Lower lobe of right lung (tissue), 2 donors: ENCODE data around the gene ENDOV. TPM values are rescaled to one million over a fixed set of nuclear protein-coding genes. Genes with fewer than 3 reads are reported as not detected.

ENCODE experiments used
- ATAC-seq, 2 donors: fragments of 200-7000 bp; cut with Tn5 transposase; one replicate each; pipeline ENCODE4 v1.9.1; 2020 to 2022; ENCODE audit warnings: mild to moderate bottlenecking in 2 of 2, moderate library complexity in 2 of 2
- DNase-seq: peaks from one replicate; pipeline ENCODE4 v3.0.0-alpha.2; 2020
- H3K27ac ChIP-seq: fragments of 200-600 bp; one replicate; pipeline ENCODE4 v1.8.0; 2022
- H3K27me3 ChIP-seq: fragments of 200-600 bp; one replicate; pipeline ENCODE4 v1.8.0; 2022; ENCODE audit warnings: low read depth
- H3K36me3 ChIP-seq: fragments of 200-600 bp; one replicate; pipeline ENCODE4 v1.8.0; 2022; ENCODE audit warnings: mild to moderate bottlenecking
- H3K4me1 ChIP-seq: fragments of 200-600 bp; one replicate; pipeline ENCODE4 v1.8.0; 2022
- H3K4me3 ChIP-seq: fragments of 200-600 bp; one replicate; pipeline ENCODE4 v1.8.0; 2022; ENCODE audit warnings: mild to moderate bottlenecking
- H3K9me3 ChIP-seq: fragments of 200-600 bp; one replicate; pipeline ENCODE4 v1.8.0; 2022
- intact Hi-C: fragments of 100-400 bp; cut with DNase I; formaldehyde crosslinking; loops from one replicate; pipeline ENCODE4 v1.11.0; 2022
- total RNA-seq: library from RNA; stranded (reverse); fragmentation: NEBNext Ultra II Directional; extraction: Animal tissue kit (Norgen Biotek cat#: 25700); gene quantifications from one replicate; pipeline ENCODE4 v1.2.1, GENCODE V29; 2021
- TF ChIP-seq, protein P1 (sequence below): fragments of 200-600 bp; IDR thresholded peaks from one replicate; pipeline ENCODE4 v1.8.0; 2022; ENCODE audit warnings: antibody characterized with exemption, mild to moderate bottlenecking
- donor health status: DM: no; HTN: yes; CAD: no; lungs with severe emphysema.

Gene ENDOV
- total RNA-seq, 1 donor from 2014 or later = 23.4 TPM

DNA sequence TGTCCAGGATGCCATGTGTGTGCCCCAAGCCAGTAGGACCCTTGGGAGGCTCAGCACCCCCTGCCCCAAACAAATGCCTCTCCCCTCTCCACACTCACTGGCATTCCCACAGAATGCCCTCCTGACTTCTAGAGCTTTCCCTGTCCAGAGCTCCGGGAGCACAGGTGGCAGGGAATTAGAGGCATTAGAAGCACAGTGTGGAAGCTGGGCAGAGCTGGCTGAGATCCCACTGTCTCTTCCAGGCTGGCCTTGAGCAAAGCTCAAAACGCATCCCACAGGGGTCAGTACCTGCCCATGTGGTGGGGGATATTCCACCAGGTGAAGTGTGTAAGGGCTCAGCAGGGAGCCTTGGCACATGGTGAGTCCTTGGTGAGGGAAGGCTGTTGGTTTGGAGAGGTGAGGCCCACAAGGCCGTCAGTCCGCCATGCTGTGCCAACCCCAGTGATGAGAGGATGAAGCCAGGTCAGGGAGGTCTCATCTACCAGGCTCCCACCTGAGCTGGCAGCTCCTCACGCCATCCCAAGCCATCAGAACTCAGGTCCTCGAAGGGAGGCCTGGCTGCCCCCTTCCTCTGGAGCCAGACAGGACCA lies 18.1 kb downstream of the ENDOV start:
- TF ChIP-seq, protein P1, sequence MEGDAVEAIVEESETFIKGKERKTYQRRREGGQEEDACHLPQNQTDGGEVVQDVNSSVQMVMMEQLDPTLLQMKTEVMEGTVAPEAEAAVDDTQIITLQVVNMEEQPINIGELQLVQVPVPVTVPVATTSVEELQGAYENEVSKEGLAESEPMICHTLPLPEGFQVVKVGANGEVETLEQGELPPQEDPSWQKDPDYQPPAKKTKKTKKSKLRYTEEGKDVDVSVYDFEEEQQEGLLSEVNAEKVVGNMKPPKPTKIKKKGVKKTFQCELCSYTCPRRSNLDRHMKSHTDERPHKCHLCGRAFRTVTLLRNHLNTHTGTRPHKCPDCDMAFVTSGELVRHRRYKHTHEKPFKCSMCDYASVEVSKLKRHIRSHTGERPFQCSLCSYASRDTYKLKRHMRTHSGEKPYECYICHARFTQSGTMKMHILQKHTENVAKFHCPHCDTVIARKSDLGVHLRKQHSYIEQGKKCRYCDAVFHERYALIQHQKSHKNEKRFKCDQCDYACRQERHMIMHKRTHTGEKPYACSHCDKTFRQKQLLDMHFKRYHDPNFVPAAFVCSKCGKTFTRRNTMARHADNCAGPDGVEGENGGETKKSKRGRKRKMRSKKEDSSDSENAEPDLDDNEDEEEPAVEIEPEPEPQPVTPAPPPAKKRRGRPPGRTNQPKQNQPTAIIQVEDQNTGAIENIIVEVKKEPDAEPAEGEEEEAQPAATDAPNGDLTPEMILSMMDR = no peak
- Histone ChIP-seq H3K36me3 (peaks cover 18% of the 10 kb centered on the region), H3K9me3 (no peaks in the 10 kb centered on the region), H3K27me3 (no peaks in the 10 kb centered on the region), H3K4me3 (no peak overlapping the region), H3K4me1 (no peaks in the 10 kb centered on the region), H3K27ac (no peak overlapping the region)
- intact Hi-C loops = no loop called here
- ATAC-seq (no peak), DNase-seq (peak; percentile 21)

DNA sequence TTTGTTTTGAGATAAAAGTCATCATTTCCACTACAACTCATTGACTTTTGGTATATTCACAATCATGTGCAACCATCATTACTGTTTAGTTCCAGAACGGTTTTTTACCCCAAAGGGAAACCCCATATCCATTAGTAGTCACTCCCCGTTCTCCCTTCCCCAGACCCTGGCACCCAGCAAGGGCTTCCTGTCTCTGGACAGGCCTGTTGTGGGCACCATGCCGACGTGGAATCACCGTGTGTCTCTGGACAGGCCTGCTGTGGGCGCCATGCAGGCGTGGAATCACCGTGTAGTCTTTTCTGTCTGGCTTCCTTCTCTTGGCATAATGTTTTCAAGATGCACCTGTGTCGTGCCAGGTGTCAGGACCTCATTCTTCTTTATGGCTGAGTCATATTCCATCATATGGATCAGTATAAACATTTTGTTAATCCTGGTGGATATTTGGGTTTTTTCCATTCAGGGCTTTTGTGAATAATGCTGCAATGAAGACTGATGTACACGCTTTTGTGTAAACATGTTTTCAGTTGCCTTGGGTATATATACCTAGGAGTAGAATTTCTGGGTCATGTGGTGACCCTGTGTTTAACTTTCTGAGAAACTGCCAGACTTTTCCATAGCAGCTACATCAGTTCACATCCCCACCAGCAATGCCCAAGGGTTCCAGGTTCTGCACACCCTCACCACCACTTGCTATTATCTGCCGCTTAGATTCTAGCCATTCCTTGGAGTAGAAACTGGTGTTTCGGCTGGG lies 19.1 kb downstream of the ENDOV start:
- no peaks in the 10 kb centered on the region for H3K9me3 ChIP-seq
- DNase-seq = no peak
- H3K36me3 ChIP-seq = peaks cover 7% of the 10 kb centered on the region
- no peak overlapping the region for H3K4me3 ChIP-seq
- no peak for ATAC-seq
- intact Hi-C loops = no loop called here
- no peak overlapping the region for H3K27ac ChIP-seq
- TF ChIP-seq, protein P1 = no peak
- H3K4me1 ChIP-seq = no peaks in the 10 kb centered on the region
- no peaks in the 10 kb centered on the region for H3K27me3 ChIP-seq

DNA sequence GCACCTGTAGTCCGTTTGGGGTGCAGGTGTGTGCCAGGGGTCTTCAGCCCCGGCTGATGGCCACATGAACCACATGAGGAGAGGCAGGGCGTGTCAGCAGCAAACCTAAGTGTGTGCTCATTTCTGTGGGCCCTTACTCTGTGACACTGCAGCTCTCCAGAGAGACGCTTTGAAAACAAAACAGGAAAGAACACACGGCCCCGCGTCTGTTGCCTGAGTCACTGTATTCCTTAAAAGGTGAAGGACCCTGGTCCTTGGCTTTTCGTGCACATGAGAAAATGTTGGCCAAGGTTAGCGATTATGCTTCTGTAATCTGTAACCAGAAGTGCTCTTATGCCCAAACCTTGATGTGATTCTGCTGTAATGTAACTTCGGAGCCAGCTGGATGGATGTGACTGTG lies 22.6 kb downstream of the ENDOV start:
- Histone ChIP-seq H3K27ac (no peak overlapping the region), H3K36me3 (no peaks in the 10 kb centered on the region), H3K4me1 (no peaks in the 10 kb centered on the region), H3K27me3 (no peaks in the 10 kb centered on the region), H3K4me3 (no peak overlapping the region), H3K9me3 (no peaks in the 10 kb centered on the region)
- ATAC-seq (peak; percentile 69 to 77), DNase-seq (no peak)
- intact Hi-C loops = no loop called here
- TF ChIP-seq, protein P1 = no peak

DNA sequence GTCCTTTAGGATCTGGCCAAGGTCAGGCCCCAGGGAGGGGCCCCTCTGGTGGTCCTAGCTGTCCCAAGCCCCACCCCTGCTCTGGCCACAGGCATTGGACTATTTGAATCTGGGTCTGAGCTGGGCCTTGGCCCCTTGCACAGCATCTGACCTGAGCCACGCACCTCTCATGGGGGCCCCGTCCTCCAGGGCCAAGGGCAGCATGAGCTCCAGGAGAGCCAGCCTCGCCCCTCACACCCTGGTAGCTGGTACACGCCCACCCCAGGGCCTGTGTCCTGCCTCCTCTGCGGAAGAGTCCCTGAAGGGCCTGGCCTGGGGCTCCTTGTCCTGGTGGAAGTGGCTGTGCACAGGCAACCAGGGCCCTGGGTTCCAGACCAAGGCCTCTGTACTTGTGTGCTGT lies 23.8 kb downstream of the ENDOV start:
- no peaks in the 10 kb centered on the region for H3K36me3 ChIP-seq
- no peak overlapping the region for H3K27ac ChIP-seq
- ATAC-seq (no peak), DNase-seq (no peak)
- H3K4me3 ChIP-seq = no peak overlapping the region
- no peaks in the 10 kb centered on the region for H3K4me1 ChIP-seq
- no peaks in the 10 kb centered on the region for H3K9me3 ChIP-seq
- TF ChIP-seq, protein P1 = no peak
- intact Hi-C loops = no loop called here
- H3K27me3 ChIP-seq = no peaks in the 10 kb centered on the region

DNA sequence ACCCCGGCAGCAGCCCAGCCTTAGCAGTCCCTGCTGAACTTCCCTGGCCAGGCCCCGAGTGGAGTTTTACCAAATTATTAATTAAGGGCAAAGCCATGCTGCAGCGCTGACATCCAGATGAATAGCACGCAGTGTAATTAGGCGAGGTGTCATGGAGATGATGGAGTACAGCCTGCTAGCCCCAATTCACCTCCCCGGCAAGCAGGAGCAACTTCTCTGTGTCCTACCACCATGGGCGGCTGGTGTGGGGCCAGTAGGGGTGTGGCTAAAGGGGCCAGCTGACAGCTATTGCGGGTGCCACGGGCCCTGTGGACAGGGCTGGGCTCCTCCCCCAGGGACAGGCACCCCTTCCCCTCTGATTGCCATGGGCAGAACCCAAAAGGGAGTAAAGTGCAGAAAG lies 24.5 kb downstream of the ENDOV start:
- Histone ChIP-seq H3K4me1 (no peaks in the 10 kb centered on the region), H3K36me3 (no peaks in the 10 kb centered on the region), H3K4me3 (no peak overlapping the region), H3K27me3 (no peaks in the 10 kb centered on the region), H3K27ac (no peak overlapping the region), H3K9me3 (no peaks in the 10 kb centered on the region)
- no peak for ATAC-seq
- no peak for DNase-seq
- intact Hi-C loops = no loop called here
- TF ChIP-seq, protein P1 = no peak
